HPDE6-E6E7 (cell line): Measurements from ENCODE around the gene NOP10.
"Not testable (repeated sequence)": the region's sequence is repeated elsewhere in the genome, so short reads cannot be mapped to it uniquely, and the experiment has no call there.

Experiments used
- DNase-seq: peaks from one replicate; pipeline ENCODE4 v3.0.0; 2011; ENCODE audit warnings: missing footprints; ENCODE audit errors: extremely low spot score

Gene NOP10

DNA sequence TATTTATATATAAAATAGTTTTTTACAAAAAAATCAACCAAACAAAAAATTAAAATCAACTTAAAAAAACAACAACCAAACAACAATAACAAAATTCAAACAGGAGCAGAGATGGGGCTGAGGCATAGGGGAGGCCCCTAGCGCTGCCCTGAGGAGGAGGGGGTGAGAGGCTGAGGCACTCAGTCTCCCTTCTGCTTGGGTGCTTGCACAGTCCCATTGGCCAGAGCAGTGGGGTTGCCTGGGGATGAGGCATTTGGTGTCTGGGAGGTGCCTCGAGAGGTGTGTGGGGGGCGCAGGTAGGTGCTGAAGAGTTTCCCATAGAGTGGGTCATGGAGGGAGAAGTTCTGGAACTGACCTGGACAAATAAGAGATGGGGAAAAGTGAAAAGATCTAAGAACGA, 16.0 kb upstream of the NOP10 start:
- DNase-seq = no peak

- DNase-seq = no peak
These were observed 15.4 kb upstream of the NOP10 start for GRCh38 chr15:34358367-34358766.

GRCh38 chr15:34357653-34358052, 14.7 kb upstream of the NOP10 start:
- DNase-seq = no peak

DNA sequence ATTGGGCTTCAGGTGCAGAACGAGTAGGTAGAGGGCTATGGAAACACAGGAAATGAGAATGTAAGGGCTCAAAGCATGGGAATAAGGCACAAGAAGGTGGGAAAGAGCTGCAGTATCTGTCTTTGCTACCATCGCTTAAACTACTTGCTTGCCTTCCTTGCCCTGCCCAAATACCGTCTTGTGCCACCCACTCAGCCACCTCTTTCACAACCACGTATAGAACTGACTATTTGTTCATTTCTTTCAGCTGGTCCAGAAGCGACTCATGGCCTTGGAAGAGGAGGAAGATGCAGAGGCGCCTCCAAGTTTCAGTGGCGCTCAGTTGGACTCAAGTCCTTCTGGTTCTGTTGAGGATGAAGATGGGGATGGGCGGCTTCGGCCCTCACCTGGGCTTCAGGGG, 12.3 kb upstream of the NOP10 start:
- no peak for DNase-seq

DNA sequence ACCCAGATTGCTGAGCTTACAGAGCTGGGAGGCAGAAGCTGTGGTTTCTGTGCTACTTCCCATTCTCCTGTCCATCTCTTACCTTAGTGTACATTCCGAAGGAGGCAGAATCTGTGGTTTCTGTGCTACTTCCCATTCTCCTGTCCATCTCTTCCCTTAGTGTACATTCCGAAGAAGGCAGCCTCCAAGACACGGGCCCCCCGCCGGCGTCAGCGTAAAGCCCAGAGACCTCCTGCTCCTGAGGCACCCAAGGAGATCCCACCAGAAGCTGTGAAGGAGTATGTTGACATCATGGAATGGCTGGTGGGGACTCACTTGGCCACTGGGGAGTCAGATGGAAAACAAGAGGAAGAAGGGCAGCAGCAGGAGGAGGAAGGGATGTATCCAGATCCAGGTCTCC, 11.3 kb upstream of the NOP10 start:
- DNase-seq = no peak

DNA sequence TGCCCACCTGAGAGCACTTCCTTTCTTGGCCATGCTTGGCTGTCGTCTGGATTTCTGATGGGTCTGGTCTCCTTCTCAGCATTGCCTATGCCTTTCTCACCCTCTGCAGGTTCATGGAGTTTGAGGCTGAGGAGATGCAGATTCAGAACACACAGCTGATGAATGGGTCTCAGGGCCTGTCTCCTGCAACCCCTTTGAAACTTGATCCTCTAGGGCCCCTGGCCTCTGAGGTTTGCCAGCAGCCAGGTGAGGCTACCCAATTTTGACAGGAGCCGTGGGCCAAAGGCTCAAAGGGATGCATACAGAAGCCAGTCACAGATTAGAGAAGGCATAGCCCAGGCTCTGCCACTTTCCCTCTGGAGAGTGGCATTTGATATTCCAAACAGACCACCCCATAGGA, 10.7 kb upstream of the NOP10 start:
- DNase-seq = no peak

DNA sequence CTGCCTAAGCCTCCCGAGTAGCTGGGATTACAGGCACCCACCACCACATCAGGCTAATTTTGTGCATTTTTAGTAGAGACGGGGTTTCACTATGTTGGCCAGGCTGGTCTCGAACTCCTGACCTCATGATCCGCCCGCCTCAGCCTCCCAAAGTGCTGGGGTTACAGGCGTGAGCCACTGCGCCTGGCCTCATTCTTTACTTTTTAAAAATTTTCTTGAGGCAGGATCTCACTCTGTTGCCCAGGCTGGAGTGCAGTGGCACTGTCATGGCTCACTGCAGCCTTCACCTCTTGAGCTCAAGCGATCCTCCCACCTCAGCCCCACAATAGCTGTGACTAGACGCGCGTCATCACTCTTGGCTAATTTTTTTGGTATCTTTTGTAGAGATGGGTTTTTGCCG, 10.1 kb upstream of the NOP10 start:
- DNase-seq = not testable (repeated sequence)

DNA sequence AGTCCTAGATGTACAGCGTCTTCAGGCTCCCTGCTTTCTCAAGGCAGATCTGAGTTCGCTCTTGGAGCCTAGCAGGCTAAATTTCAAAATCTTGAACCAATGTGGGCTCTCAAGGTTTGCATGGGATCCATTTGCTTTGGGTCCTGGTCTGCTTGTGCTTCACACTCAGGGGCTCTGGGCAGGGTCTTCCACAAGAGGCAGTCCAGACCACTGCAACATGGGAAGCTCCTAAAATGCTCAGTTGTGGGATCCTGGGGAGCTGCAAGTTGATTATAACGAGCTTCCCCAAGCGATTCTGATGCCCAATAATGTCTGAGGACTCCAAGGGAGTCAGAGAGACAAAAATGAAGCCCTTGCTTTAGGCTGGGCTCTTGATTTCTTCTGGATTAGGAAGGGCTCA, 6.8 kb upstream of the NOP10 start:
- no peak for DNase-seq

DNA sequence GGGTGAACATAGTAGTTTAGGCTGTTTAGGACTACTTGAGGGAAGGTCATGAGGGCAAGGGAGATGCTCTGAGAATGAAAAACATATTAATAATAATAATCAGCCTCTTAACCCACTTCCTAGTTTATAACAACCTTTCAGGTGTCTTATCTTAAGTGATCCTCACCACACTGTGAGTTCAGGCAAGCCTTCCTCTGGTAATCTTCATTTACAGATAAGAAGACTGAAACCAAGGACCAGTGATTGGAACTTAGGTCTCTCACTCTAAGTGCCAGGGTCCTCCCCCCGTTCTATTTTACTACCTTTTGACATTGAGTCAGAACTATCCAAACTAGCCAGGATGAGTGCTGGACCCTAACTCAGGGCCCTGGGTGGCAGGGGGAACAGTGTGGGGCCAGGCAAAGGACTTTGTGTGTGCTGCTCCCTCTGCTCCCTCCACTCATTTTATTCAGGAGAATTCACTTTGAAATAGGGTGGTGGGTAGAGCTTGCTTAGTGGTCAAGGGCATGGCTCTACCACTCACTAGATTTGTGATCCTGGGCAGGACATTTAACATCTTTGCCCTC, 5.9 kb upstream of the NOP10 start:
- no peak for DNase-seq

DNA sequence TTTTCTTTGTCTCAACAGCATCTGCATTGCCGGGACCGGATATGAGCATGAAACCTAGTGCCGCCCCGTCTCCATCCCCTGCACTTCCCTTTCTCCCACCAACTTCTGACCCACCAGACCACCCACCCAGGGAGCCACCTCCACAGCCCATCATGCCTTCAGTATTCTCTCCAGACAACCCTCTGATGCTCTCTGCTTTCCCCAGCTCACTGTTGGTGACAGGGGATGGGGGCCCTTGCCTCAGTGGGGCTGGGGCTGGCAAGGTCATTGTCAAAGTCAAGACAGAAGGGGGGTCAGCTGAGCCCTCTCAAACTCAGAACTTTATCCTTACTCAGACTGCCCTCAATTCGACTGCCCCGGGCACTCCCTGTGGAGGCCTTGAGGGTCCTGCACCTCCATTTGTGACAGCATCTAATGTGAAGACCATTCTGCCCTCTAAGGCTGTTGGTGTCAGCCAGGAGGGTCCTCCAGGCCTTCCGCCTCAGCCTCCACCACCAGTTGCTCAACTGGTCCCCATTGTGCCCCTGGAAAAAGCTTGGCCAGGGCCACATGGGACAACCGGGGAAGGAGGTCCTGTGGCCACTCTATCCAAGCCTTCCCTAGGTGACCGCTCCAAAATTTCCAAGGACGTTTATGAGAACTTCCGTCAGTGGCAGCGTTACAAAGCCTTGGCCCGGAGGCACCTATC, 5.2 kb upstream of the NOP10 start:
- DNase-seq = no peak

DNA sequence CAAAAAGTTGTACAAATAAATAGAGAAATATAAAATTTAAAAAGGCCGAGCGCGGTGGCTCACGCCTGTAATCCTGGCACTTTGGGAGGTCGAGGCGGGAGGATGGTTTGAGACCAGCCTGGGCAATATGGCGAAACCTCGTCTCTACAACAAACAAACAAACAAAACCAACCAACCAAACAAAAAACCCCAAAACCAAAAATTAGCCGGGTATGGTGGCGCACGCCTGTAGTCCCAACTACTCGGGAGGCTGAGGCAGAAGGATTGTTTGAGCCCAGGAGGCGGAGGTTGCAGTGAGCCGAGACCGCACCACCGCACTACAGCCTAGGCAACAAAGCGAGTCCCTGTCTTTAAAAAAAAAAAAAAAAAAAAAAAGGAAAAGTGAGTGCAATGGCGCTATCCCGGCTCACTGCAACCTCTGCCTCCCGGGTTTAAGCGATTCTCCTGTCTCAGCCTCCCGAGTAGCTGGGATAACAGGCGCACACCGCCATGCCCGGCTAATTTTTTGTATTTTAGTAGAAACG, 661 bp downstream of the NOP10 start:
- DNase-seq = not testable (repeated sequence)

GRCh38 chr15:34341381-34342212, 1.3 kb downstream of the NOP10 start:
- no peak for DNase-seq

- no peak for DNase-seq
These were observed 3.0 kb downstream of the NOP10 start for GRCh38 chr15:34339946-34340345.

- no peak for DNase-seq
These were observed 4.6 kb downstream of the NOP10 start for GRCh38 chr15:34338347-34338746.

DNA sequence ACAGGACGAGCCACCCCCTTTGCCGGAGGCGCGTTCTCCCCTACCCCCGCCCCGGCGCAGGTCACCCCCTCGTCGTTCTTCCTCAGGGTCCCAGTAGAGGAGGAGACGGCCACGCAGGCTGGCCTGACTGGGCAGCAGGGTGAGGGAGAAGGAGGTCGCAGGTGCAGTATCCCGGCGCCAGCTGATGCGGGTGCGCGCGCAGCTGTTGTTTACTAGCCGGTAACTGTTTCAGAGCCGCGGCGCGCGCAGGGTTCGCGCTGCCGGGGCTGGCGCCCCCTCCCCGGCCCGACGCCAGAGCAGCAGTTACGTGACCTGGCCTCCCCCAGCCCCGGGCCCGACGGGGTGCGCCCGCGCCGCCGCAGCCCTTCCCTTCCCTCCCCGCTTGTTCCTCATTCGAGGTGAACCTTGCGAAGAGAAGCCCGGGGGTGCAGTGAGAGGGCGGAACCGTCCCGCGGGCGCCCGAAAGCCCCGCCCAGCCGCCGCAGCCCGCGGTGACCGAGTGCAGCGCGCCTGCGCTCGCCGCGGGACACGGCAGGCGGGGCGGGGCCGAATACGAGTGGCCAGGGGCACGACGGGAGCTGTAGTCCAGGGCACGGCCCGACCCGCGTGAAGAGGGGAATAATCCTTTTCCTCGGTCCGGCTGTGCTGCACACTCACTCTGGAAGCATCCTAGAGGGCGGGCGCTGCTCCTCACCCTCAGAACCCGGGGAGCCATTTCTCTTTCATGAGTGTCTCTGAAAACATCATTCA, 5.2 kb downstream of the NOP10 start, which contains the start of gene SLC12A6:
Gene SLC12A6, minus strand, starts transcription at position 225 of the 750 bp plus-strand sequence. CDS start 1,101 bp downstream, outside the sequence.
- peak; percentile 88 for DNase-seq

DNA sequence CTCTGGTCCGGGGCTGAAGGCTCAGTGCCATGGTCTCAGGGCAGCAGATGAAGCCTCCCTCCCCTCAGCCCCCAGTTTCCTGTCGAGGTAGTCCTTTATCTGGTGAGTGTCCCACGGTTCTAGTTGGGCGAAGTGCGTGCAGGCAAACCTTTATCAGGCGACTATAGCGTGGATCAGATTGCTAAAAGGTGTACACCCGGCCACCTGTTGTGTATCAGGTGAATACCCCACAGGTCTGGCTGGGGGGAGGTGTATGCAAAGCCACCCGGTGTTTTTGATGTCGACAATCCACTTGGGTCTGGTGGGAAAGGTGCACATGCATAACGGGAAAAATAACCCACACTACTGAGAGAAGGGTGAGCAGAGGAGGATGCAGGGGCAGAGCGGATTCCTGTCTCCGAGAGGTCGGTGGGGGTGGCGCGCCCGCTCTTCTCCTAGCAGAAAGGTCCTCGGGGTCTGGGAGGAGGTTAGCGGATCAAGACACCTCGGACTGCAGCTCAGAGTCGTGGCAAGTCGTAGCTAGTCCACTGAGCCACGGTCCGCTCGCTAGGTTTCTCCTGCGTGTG, 5.9 kb downstream of the NOP10 start:
- DNase-seq = no peak

GRCh38 chr15:34336231-34336990, 6.5 kb downstream of the NOP10 start:
- no peak for DNase-seq

GRCh38 chr15:34335176-34336032, 7.5 kb downstream of the NOP10 start:
- no peak for DNase-seq

DNA sequence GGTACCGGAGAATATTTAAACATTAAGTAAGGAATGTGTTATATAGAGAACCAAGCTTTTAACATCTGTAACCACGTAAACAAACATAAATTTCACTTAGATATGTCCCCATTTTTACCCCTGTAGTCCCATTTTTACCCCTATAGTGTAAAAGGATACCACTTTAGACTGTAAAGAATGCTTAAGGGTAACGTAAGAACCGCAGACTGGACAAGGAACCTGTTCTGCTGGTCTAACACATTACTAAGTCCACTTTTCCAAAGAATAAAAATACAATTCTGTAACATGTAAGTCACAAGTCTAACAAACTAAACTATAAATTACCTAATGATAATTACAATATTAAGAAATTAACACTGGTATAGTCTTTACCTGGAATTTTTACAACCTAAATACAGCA, 8.3 kb downstream of the NOP10 start:
- no peak for DNase-seq
